ENCODE measurements around the gene GRID1.

GRID1 gene

GRCh38 chr10:86220626-86221025, 146.0 kb downstream of the GRID1 start:
- no peak for TF ChIP-seq CTCF (conservative IDR thresholded peaks at IDR 0.05; ENCODE audit: low read depth, low read length)
- DNase-seq (ENCODE audit: low read depth): no peak
- H3K4me3 ChIP-seq (ENCODE audit: low read depth, low read length): no peak overlapping the region

- H3K4me3 ChIP-seq (ENCODE audit: low read depth, low read length): no peak overlapping the region
- no peak for DNase-seq (ENCODE audit: low read depth)
- no peak for TF ChIP-seq CTCF (conservative IDR thresholded peaks at IDR 0.05; ENCODE audit: low read depth, low read length)
Observed at GRCh38 chr10:86219271-86219670, 147.3 kb downstream of the GRID1 start.

GRCh38 chr10:86218842-86219241, 147.8 kb downstream of the GRID1 start:
- no peak for DNase-seq (ENCODE audit: low read depth)
- no peak for TF ChIP-seq CTCF (conservative IDR thresholded peaks at IDR 0.05; ENCODE audit: low read depth, low read length)
- H3K4me3 ChIP-seq (ENCODE audit: low read depth, low read length): no peak overlapping the region

DNA sequence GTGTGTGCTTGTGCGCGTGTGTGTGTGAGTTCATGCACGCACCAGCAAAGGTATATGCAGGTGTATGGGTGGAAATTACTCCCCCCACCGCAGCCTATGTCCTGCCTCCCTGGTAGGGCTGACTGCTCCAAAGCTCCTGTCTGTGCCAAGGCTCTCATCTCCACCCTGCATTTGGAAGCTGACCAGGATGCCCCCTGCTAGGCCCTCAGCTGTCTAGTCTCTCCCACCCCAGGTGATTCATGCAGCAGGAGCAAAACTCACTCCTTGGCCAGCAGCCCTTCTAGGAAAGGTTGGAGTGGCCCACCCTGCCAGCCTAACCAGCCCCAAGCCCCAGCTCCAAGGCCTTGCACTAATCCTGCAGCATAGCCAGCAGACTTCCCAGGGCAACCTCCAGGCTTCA, 148.4 kb downstream of the GRID1 start:
- TF ChIP-seq CTCF (conservative IDR thresholded peaks at IDR 0.05; ENCODE audit: low read depth, low read length): no peak

DNA sequence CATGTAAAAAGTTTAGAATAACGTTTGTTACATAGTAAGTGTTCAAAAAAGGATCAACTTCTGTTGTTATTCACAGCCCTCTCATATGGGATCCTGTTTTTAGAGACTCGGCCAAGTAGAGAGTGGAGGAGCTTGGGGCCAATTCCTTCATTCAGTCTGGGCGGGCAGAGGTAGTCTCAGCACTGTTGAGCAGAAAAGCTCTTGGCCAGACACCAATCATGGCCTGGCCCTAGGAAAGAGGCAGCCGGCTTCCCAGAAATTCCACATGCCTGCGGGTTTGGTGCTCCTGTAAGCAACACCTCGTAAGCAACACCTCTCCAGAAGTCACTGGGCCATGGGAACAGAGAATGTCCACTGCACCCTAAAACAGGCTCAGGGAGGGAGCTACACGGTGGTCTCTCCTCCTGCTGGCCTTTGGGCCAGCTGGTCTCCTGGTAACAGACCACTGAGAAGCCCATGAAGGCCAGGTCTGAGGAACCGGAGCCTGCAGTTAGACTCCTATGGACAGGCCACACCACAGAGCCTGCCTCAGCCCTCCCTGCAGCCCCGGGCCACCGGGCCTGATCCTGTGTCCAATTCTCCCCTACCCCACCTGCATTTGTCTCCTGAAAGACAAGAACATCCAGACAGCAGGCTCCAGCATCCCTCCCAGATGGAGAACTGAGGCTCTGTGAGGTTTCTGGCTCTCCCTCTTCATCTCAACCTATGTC, 149.1 kb downstream of the GRID1 start:
- TF ChIP-seq CTCF (conservative IDR thresholded peaks at IDR 0.05; ENCODE audit: low read depth, low read length): no peak
- no peak overlapping the region for H3K4me3 ChIP-seq (ENCODE audit: low read depth, low read length)
- no peak for DNase-seq (ENCODE audit: low read depth)

More for the DNA sequence above, 148.4 kb downstream of the GRID1 start:
- H3K4me3 ChIP-seq (ENCODE audit: low read depth, low read length): no peak overlapping the region
- no peak for DNase-seq (ENCODE audit: low read depth)

DNA sequence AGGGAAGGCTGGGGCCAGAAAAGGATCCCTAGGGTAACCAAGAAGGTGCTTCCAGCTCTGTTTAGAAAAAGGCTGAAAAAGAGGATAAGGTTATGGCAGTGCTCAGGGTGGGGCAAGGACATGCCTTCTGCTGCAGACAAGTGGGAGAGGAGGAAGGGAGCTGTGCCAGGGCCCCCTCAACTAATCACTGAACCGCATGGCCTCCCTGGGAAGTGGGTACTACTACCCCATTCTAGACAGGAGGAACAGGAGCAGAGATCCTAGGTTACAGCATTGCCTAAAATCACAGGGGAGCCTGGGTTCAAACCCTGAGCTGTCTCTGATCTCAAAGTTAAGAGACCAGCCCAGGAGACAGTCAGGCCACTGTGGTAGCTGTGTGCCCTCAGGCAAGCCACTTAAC, 149.7 kb downstream of the GRID1 start:
- no peak for TF ChIP-seq CTCF (conservative IDR thresholded peaks at IDR 0.05; ENCODE audit: low read depth, low read length)
- H3K4me3 ChIP-seq (ENCODE audit: low read depth, low read length): no peak overlapping the region
- DNase-seq (ENCODE audit: low read depth): no peak

DNA sequence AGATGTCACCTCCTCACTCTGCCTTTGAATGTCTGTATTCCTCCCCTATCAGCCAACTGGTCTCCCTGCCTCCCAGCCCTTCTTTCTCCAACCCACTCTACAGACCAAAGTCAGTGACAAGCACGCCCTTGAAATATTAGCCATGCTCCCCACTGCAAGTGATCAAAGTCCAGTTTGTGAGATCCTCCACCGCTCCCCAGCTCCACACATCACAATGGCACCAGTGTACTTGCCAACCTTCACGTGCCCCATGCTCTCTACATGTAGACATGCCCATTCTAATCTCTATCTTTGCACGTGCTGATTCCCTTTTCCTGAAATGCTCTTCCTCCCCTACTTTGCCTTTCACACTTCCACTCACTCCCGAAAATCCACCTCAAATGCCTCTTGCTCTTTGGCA, 150.9 kb downstream of the GRID1 start:
- TF ChIP-seq CTCF (conservative IDR thresholded peaks at IDR 0.05; ENCODE audit: low read depth, low read length): no peak
- H3K4me3 ChIP-seq (ENCODE audit: low read depth, low read length): no peak overlapping the region
- DNase-seq (ENCODE audit: low read depth): no peak

Data from choroid plexus epithelial cell (primary cell).